ENCODE data around the gene UPF1.

GRCh38 chr19:18798384-18799352 lies 33.1 kb upstream of the UPF1 start:
- TF ChIP-seq CTCF (conservative IDR thresholded peaks at IDR 0.05; ENCODE audit: low read length), result no peak
- no peak for TF ChIP-seq EZH2phosphoT487 (IDR thresholded peaks at IDR 0.05; ENCODE audit: borderline replicate concordance, low read depth, low read length)

All from OCI-LY7 (cell line).